NCI-H1694 treated with DMSO at 0.1 percent for 48 hours (cell line): Measurements from ENCODE around the gene DOCK3.

ENCODE experiments used
- DNase-seq: peaks from one replicate; lab custom pipeline; 2025; lab: John Stamatoyannopoulos, UW

The DOCK3 gene

GRCh38 chr3:51388286-51389029, 713.7 kb downstream of the DOCK3 start:
- no peak for DNase-seq

GRCh38 chr3:51389423-51390183, 714.9 kb downstream of the DOCK3 start:
- no peak for DNase-seq

- no peak for DNase-seq
Observed at GRCh38 chr3:51390246-51391074, 715.7 kb downstream of the DOCK3 start.

- peak; percentile 64 for DNase-seq
Observed at GRCh38 chr3:51391075-51391565, 716.4 kb downstream of the DOCK3 start, which contains the start of gene RBM15B. RBM15B (plus strand) TSS chr3:51391285; CDS start chr3:51391400, 115 bp downstream.

GRCh38 chr3:51391566-51392354, 717.0 kb downstream of the DOCK3 start:
- no peak for DNase-seq

- DNase-seq, result no peak
Observed at GRCh38 chr3:51392355-51393133, 717.8 kb downstream of the DOCK3 start.

- DNase-seq, result no peak
Observed at GRCh38 chr3:51393134-51393495, 718.4 kb downstream of the DOCK3 start.

- DNase-seq, result no peak
Observed at GRCh38 chr3:51393564-51393963, 718.8 kb downstream of the DOCK3 start.

GRCh38 chr3:51394541-51394940, 719.8 kb downstream of the DOCK3 start:
- DNase-seq, result no peak

GRCh38 chr3:51395493-51396213, 720.9 kb downstream of the DOCK3 start:
- no peak for DNase-seq

- no peak for DNase-seq
Observed at GRCh38 chr3:51396401-51396800, 721.7 kb downstream of the DOCK3 start.

- DNase-seq, result no peak
Observed at GRCh38 chr3:51397392-51397791, 722.7 kb downstream of the DOCK3 start.

- DNase-seq, result no peak
Observed at GRCh38 chr3:51398595-51399310, 724.0 kb downstream of the DOCK3 start.

GRCh38 chr3:51400166-51400565, 725.4 kb downstream of the DOCK3 start:
- no peak for DNase-seq

- no peak for DNase-seq
Observed at GRCh38 chr3:51401735-51402134, 727.0 kb downstream of the DOCK3 start.

- no peak for DNase-seq
Observed at GRCh38 chr3:51403675-51404074, 728.9 kb downstream of the DOCK3 start.

- DNase-seq, result no peak
Observed at GRCh38 chr3:51408021-51408420, 733.3 kb downstream of the DOCK3 start.

GRCh38 chr3:51408813-51409212, 734.1 kb downstream of the DOCK3 start:
- no peak for DNase-seq

GRCh38 chr3:51422211-51422610, 747.5 kb downstream of the DOCK3 start:
- no peak for DNase-seq
